ENCODE data around the gene SND1.

Gene SND1

GRCh38 chr7:127996253-127997071 is 344.5 kb downstream of the SND1 start:
- no peak for DNase-seq (ENCODE audit: low spot score)

- peak; percentile 29 for DNase-seq (ENCODE audit: low spot score)
Measured at GRCh38 chr7:127997226-127997922, 345.4 kb downstream of the SND1 start.

- DNase-seq (ENCODE audit: low spot score): no peak
Measured at GRCh38 chr7:127998671-127999070, 346.7 kb downstream of the SND1 start.

- DNase-seq (ENCODE audit: low spot score): no peak
Measured at GRCh38 chr7:128000048-128000447, 348.1 kb downstream of the SND1 start.

GRCh38 chr7:128000854-128001265 is 348.9 kb downstream of the SND1 start:
- DNase-seq (ENCODE audit: low spot score): no peak

- DNase-seq (ENCODE audit: low spot score): no peak
Measured at GRCh38 chr7:128003167-128003566, 351.2 kb downstream of the SND1 start.

- no peak for DNase-seq (ENCODE audit: low spot score)
Measured at GRCh38 chr7:128003787-128004186, 351.8 kb downstream of the SND1 start.

- no peak for DNase-seq (ENCODE audit: low spot score)
Measured at GRCh38 chr7:128004623-128005022, 352.6 kb downstream of the SND1 start.

GRCh38 chr7:128005117-128005516 is 353.1 kb downstream of the SND1 start:
- no peak for DNase-seq (ENCODE audit: low spot score)

GRCh38 chr7:128005759-128006159 is 353.8 kb downstream of the SND1 start:
- DNase-seq (ENCODE audit: low spot score): no peak

- no peak for DNase-seq (ENCODE audit: low spot score)
Measured at GRCh38 chr7:128006550-128007302, 354.7 kb downstream of the SND1 start.

GRCh38 chr7:128007303-128007680 is 355.3 kb downstream of the SND1 start:
- DNase-seq (ENCODE audit: low spot score): no peak

GRCh38 chr7:128008141-128008540 is 356.1 kb downstream of the SND1 start:
- DNase-seq (ENCODE audit: low spot score): no peak

GRCh38 chr7:128008744-128009143 is 356.8 kb downstream of the SND1 start:
- DNase-seq (ENCODE audit: low spot score): no peak

- DNase-seq (ENCODE audit: low spot score): no peak
Measured at GRCh38 chr7:128010391-128011127, 358.6 kb downstream of the SND1 start.

GRCh38 chr7:128011131-128011661 is 359.2 kb downstream of the SND1 start:
- DNase-seq (ENCODE audit: low spot score): no peak

GRCh38 chr7:128014811-128015210 is 362.8 kb downstream of the SND1 start:
- no peak for DNase-seq (ENCODE audit: low spot score)

GRCh38 chr7:128017460-128017859 is 365.5 kb downstream of the SND1 start:
- no peak for DNase-seq (ENCODE audit: low spot score)

- DNase-seq (ENCODE audit: low spot score): no peak
Measured at GRCh38 chr7:128017862-128018845, 366.2 kb downstream of the SND1 start.

- no peak for DNase-seq (ENCODE audit: low spot score)
Measured at GRCh38 chr7:128019288-128019687, 367.3 kb downstream of the SND1 start.

GRCh38 chr7:128020159-128020558 is 368.2 kb downstream of the SND1 start:
- no peak for DNase-seq (ENCODE audit: low spot score)
